Lower lobe of right lung (tissue), 2 donors: ENCODE data around the gene SYNM. TPM values are rescaled to one million over a fixed set of nuclear protein-coding genes. Genes with fewer than 3 reads are reported as not detected.

Source experiments
- ATAC-seq, 2 donors: fragments of 200-7000 bp; cut with Tn5 transposase; one replicate each; pipeline ENCODE4 v1.9.1; 2020 to 2022; ENCODE audit warnings: mild to moderate bottlenecking in 2 of 2, moderate library complexity in 2 of 2
- DNase-seq: peaks from one replicate; pipeline ENCODE4 v3.0.0-alpha.2; 2020
- H3K27ac ChIP-seq: fragments of 200-600 bp; one replicate; pipeline ENCODE4 v1.8.0; 2022
- H3K27me3 ChIP-seq: fragments of 200-600 bp; one replicate; pipeline ENCODE4 v1.8.0; 2022; ENCODE audit warnings: low read depth
- H3K36me3 ChIP-seq: fragments of 200-600 bp; one replicate; pipeline ENCODE4 v1.8.0; 2022; ENCODE audit warnings: mild to moderate bottlenecking
- H3K4me1 ChIP-seq: fragments of 200-600 bp; one replicate; pipeline ENCODE4 v1.8.0; 2022
- H3K4me3 ChIP-seq: fragments of 200-600 bp; one replicate; pipeline ENCODE4 v1.8.0; 2022; ENCODE audit warnings: mild to moderate bottlenecking
- H3K9me3 ChIP-seq: fragments of 200-600 bp; one replicate; pipeline ENCODE4 v1.8.0; 2022
- intact Hi-C: fragments of 100-400 bp; cut with DNase I; formaldehyde crosslinking; loops from one replicate; pipeline ENCODE4 v1.11.0; 2022
- total RNA-seq: library from RNA; stranded (reverse); fragmentation: NEBNext Ultra II Directional; extraction: Animal tissue kit (Norgen Biotek cat#: 25700); gene quantifications from one replicate; pipeline ENCODE4 v1.2.1, GENCODE V29; 2021
- TF ChIP-seq, protein P1 (sequence below): fragments of 200-600 bp; IDR thresholded peaks from one replicate; pipeline ENCODE4 v1.8.0; 2022; ENCODE audit warnings: antibody characterized with exemption, mild to moderate bottlenecking
- donor health status: DM: no; HTN: yes; CAD: no; lungs with severe emphysema.

Gene SYNM
- total RNA-seq, 1 donor from 2014 or later, result 26.8 TPM

DNA sequence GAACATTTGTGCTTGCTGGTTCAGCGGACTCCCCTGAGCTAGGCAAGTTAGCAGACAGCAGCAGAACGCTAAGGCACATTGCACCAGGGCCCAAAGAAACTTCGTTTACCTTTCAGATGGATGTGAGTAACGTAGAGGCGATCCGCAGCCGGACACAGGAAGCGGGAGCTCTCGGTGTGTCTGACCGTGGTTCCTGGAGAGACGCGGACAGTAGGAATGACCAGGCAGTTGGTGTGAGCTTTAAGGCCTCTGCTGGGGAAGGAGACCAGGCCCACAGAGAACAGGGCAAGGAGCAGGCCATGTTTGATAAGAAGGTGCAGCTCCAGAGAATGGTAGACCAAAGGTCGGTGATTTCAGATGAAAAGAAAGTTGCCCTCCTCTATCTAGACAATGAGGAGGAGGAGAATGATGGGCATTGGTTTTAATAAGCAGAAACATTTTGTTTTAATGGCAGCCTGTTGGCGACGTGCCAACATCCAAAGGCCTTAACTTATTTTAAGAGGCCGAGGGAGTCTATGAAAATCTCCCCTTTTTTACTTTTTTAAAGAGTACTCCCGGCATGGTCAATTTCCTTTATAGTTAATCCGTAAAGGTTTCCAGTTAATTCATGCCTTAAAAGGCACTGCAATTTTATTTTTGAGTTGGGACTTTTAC, 27.9 kb downstream of the SYNM start:
- Histone ChIP-seq H3K4me1 (no peaks in the 10 kb centered on the region), H3K27me3 (no peaks in the 10 kb centered on the region), H3K4me3 (no peak overlapping the region), H3K9me3 (no peaks in the 10 kb centered on the region), H3K36me3 (peaks cover 15% of the 10 kb centered on the region), H3K27ac (no peak overlapping the region)
- TF ChIP-seq, protein P1, sequence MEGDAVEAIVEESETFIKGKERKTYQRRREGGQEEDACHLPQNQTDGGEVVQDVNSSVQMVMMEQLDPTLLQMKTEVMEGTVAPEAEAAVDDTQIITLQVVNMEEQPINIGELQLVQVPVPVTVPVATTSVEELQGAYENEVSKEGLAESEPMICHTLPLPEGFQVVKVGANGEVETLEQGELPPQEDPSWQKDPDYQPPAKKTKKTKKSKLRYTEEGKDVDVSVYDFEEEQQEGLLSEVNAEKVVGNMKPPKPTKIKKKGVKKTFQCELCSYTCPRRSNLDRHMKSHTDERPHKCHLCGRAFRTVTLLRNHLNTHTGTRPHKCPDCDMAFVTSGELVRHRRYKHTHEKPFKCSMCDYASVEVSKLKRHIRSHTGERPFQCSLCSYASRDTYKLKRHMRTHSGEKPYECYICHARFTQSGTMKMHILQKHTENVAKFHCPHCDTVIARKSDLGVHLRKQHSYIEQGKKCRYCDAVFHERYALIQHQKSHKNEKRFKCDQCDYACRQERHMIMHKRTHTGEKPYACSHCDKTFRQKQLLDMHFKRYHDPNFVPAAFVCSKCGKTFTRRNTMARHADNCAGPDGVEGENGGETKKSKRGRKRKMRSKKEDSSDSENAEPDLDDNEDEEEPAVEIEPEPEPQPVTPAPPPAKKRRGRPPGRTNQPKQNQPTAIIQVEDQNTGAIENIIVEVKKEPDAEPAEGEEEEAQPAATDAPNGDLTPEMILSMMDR, result no peak
- ATAC-seq (no peak), DNase-seq (no peak)
- intact Hi-C loops, result no loop called here

- Histone ChIP-seq H3K27me3 (no peaks in the 10 kb centered on the region), H3K4me1 (no peaks in the 10 kb centered on the region), H3K36me3 (peaks cover 29% of the 10 kb centered on the region), H3K4me3 (no peak overlapping the region), H3K9me3 (no peaks in the 10 kb centered on the region), H3K27ac (no peak overlapping the region)
- TF ChIP-seq, protein P1, result no peak
- DNase-seq (no peak), ATAC-seq (no peak)
- intact Hi-C loops, result no loop called here
Measured at GRCh38 chr15:99134317-99134821, 29.5 kb downstream of the SYNM start.

GRCh38 chr15:99135194-99135593, 30.3 kb downstream of the SYNM start:
- no peak overlapping the region for H3K27ac ChIP-seq
- H3K4me1 ChIP-seq, result no peaks in the 10 kb centered on the region
- H3K36me3 ChIP-seq, result peaks cover 30% of the 10 kb centered on the region
- no peaks in the 10 kb centered on the region for H3K27me3 ChIP-seq
- no peak overlapping the region for H3K4me3 ChIP-seq
- DNase-seq, result no peak
- TF ChIP-seq, protein P1, result no peak
- intact Hi-C loops, result no loop called here
- ATAC-seq, result no peak
- H3K9me3 ChIP-seq, result no peaks in the 10 kb centered on the region

DNA sequence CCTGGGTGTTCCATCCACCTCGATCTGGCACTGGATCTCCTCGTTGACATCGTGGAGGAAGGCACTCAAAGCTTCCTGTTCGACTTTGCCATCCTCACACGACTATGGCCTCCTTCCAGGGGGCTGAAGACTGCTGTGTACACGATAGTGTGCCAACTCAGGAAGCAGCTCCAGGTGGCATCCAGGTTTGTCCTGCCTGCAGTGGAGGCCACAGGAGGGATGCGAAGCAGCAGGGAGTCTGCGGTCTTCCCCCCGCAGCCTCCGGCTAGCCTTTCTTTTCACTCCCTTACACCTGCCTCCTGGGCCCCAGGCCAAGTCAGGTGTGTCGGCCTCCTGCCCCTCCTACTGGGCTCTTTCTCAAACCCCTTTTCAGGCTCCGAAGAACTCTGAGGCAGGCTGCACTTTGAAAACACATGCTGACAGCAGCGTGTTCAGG, 32.2 kb downstream of the SYNM start:
- Histone ChIP-seq H3K9me3 (no peaks in the 10 kb centered on the region), H3K4me3 (no peak overlapping the region), H3K27ac (no peak overlapping the region), H3K27me3 (no peaks in the 10 kb centered on the region), H3K36me3 (peaks cover 32% of the 10 kb centered on the region), H3K4me1 (no peaks in the 10 kb centered on the region)
- intact Hi-C loops, result no loop called here
- ATAC-seq, result no peak
- TF ChIP-seq, protein P1, result no peak
- no peak for DNase-seq

- intact Hi-C loops, result no loop called here
- no peak overlapping the region for H3K27ac ChIP-seq
- H3K9me3 ChIP-seq, result no peaks in the 10 kb centered on the region
- H3K4me1 ChIP-seq, result no peaks in the 10 kb centered on the region
- no peak for DNase-seq
- ATAC-seq, result no peak
- TF ChIP-seq, protein P1, result no peak
- no peaks in the 10 kb centered on the region for H3K27me3 ChIP-seq
- H3K36me3 ChIP-seq, result peaks cover 34% of the 10 kb centered on the region
- H3K4me3 ChIP-seq, result no peak overlapping the region
Measured at GRCh38 chr15:99137877-99138276, 33.0 kb downstream of the SYNM start.
